NCI-H226 (cell line): ENCODE measurements around the gene COL8A2.

Experiments used
- DNase-seq: peaks from one replicate; pipeline ENCODE4 v3.0.0-alpha.2; 2015

The COL8A2 gene

GRCh38 chr1:36088577-36089392, 36.2 kb downstream of the COL8A2 start, which contains the start of gene ADPRS:
Gene ADPRS (plus strand): TSS chr1:36088892. CDS start chr1:36088905, 13 bp downstream.
- DNase-seq: peak; percentile 82

GRCh38 chr1:36088265-36088576, 36.8 kb downstream of the COL8A2 start:
- DNase-seq: no peak

- DNase-seq: no peak
These were observed 37.5 kb downstream of the COL8A2 start for GRCh38 chr1:36087233-36088123.

GRCh38 chr1:36086529-36087232, 38.3 kb downstream of the COL8A2 start:
- no peak for DNase-seq

GRCh38 chr1:36085686-36086526, 39.1 kb downstream of the COL8A2 start:
- no peak for DNase-seq

GRCh38 chr1:36085126-36085525, 39.9 kb downstream of the COL8A2 start:
- DNase-seq: no peak

GRCh38 chr1:36084497-36085115, 40.4 kb downstream of the COL8A2 start:
- DNase-seq: no peak

GRCh38 chr1:36083635-36084496, 41.2 kb downstream of the COL8A2 start, which contains the start of gene TEKT2:
Gene TEKT2 (plus strand): TSS chr1:36084094. CDS start chr1:36084922, 828 bp downstream.
- no peak for DNase-seq

- no peak for DNase-seq
These were observed 41.8 kb downstream of the COL8A2 start for GRCh38 chr1:36083219-36083618.

GRCh38 chr1:36081926-36082485, 43.0 kb downstream of the COL8A2 start:
- no peak for DNase-seq

GRCh38 chr1:36080801-36081200, 44.2 kb downstream of the COL8A2 start:
- peak; percentile 76 for DNase-seq

- DNase-seq: peak; percentile 8
These were observed 44.8 kb downstream of the COL8A2 start for GRCh38 chr1:36080236-36080635.

GRCh38 chr1:36076979-36077573, 47.9 kb downstream of the COL8A2 start:
- DNase-seq: no peak

- DNase-seq: no peak
These were observed 54.7 kb downstream of the COL8A2 start for GRCh38 chr1:36070349-36070748.

- DNase-seq: peak; percentile 26
These were observed 56.2 kb downstream of the COL8A2 start for GRCh38 chr1:36068866-36069265.

- no peak for DNase-seq
These were observed 57.2 kb downstream of the COL8A2 start for GRCh38 chr1:36067871-36068270.

GRCh38 chr1:36062315-36062714, 62.7 kb downstream of the COL8A2 start:
- DNase-seq: no peak

GRCh38 chr1:36055706-36056105, 69.3 kb downstream of the COL8A2 start:
- DNase-seq: no peak

GRCh38 chr1:36053978-36054377, 71.0 kb downstream of the COL8A2 start:
- no peak for DNase-seq

GRCh38 chr1:36051821-36052220, 73.2 kb downstream of the COL8A2 start:
- no peak for DNase-seq
